K562 (cell line): ENCODE results near the gene ZNF831. TPM values are rescaled to one million over a fixed set of nuclear protein-coding genes. Genes with fewer than 3 reads are reported as not detected.

Experiments used
- ATAC-seq: fragments of 200-7000 bp; cut with Tn5 transposase; 3 replicates; pipeline ENCODE4 v1.9.1; 2020; ENCODE audit warnings: moderate library complexity
- BruUV-seq: library from RNA; stranded (reverse); fragments of 400-500 nt; replicated peaks from 2 replicates; lab custom pipeline; 2021; lab: Mats Ljungman, UMichigan
- CTCF ChIA-PET: fragments of 300-600 bp; formaldehyde crosslinking; extraction: SDS; loops from one replicate; lab custom pipeline; 2021; ENCODE audit warnings: low intra/inter-chr PET ratio; lab: Yijun Ruan, JAX
- POLR2A ChIA-PET: fragments of 300-600, 350-650 bp; sonication (Branson Sonifier 250); formaldehyde crosslinking; extraction: SDS; loops from one replicate; lab custom pipeline; 2021; ENCODE audit warnings: antibody characterized with exemption, inconsistent platforms; lab: Yijun Ruan, JAX
- DNase-seq, 4 experiments: peaks; one replicate each; pipeline versions ENCODE4 v3.0.0 to v3.0.0-alpha.2; 2011 to 2018; ENCODE audit warnings: low spot score in 3 of 4, mixed read lengths in 3 of 4; ENCODE audit errors: extremely low read depth in 1 of 4
- FAIRE-seq: peaks from 2 replicates; lab custom pipeline; 2011; peaks lifted over from hg19 to GRCh38; lab: Jason Lieb, UNC
- H2AFZ ChIP-seq: 2 replicates; pipeline ENCODE4 v1.6.0; 2011; ENCODE audit warnings: low read depth, low read length, control low read depth, inconsistent platforms
- H3K27ac ChIP-seq: fragments of 200-600 bp; 3 replicates; pipeline ENCODE4 v1.8.0; 2011; ENCODE audit warnings: low read depth, mild to moderate bottlenecking, control low read depth, inconsistent platforms, low read length, moderate library complexity, mixed read lengths; ENCODE audit errors: extremely low read depth
- H3K27me3 ChIP-seq, 2 experiments: fragments of 300-600 bp in 1 of 2; 2 replicates in 1 of 2; 3 replicates in 1 of 2; pipeline versions ENCODE4 v1.6.0 to v1.8.0; 2011; ENCODE audit warnings: inconsistent platforms in 2 of 2, low read length in 2 of 2, mild to moderate bottlenecking in 1 of 2, mixed read lengths in 1 of 2, moderate library complexity in 1 of 2; ENCODE audit not compliant: control insufficient read depth in 2 of 2, insufficient read depth in 2 of 2
- H3K36me3 ChIP-seq: fragments of 300-600 bp; 3 replicates; pipeline ENCODE4 v1.8.0; 2011; ENCODE audit warnings: mild to moderate bottlenecking, low read length, inconsistent platforms; ENCODE audit not compliant: control insufficient read depth, insufficient read depth
- H3K4me1 ChIP-seq, 2 experiments: fragments of 200-600 bp in 1 of 2; replicated peaks in 1 of 2; 2 replicates in 1 of 2; 3 replicates in 1 of 2; pipeline versions ENCODE4 v1.5.1 to v1.8.0; 2011; ENCODE audit warnings: inconsistent platforms in 2 of 2, low read length in 2 of 2, mild to moderate bottlenecking in 1 of 2, mixed read lengths in 1 of 2, moderate library complexity in 1 of 2; ENCODE audit not compliant: control insufficient read depth in 2 of 2, insufficient read depth in 2 of 2
- H3K4me2 ChIP-seq: 2 replicates; pipeline ENCODE4 v1.6.1; 2011; ENCODE audit warnings: low read length, control low read depth, inconsistent platforms, mixed read lengths; ENCODE audit not compliant: insufficient read depth
- H3K4me3 ChIP-seq: fragments of 200-600 bp; sonication (generic), shearing (Covaris generic); 2 replicates; pipeline ENCODE4 v1.5.1; 2016; ENCODE audit warnings: control low read depth, inconsistent platforms
- H3K79me2 ChIP-seq: fragments of 200-600 bp; 3 replicates; pipeline ENCODE4 v1.8.0; 2011; ENCODE audit warnings: low read length, inconsistent platforms; ENCODE audit not compliant: control insufficient read depth, insufficient read depth
- H3K9ac ChIP-seq, 2 experiments: 2 replicates each; pipeline versions ENCODE4 v1.6.0 to v1.6.1; 2011; ENCODE audit warnings: low read depth in 2 of 2, low read length in 2 of 2, control low read depth in 1 of 2, inconsistent platforms in 1 of 2, mild to moderate bottlenecking in 1 of 2, mixed read lengths in 1 of 2; ENCODE audit not compliant: insufficient read depth in 1 of 2
- H3K9me1 ChIP-seq: one replicate; pipeline ENCODE4 v1.6.0; 2011; ENCODE audit warnings: inconsistent platforms, mild to moderate bottlenecking, low read length, moderate library complexity; ENCODE audit not compliant: control insufficient read depth, insufficient read depth
- H3K9me3 ChIP-seq: replicated peaks from 2 replicates; pipeline ENCODE4 v1.5.1; 2011; ENCODE audit warnings: low read depth, low read length, inconsistent platforms; ENCODE audit not compliant: control insufficient read depth, insufficient read depth
- H4K20me1 ChIP-seq: replicated peaks from 2 replicates; pipeline ENCODE4 v1.6.1; 2011; ENCODE audit warnings: low read length, inconsistent platforms, mixed read lengths; ENCODE audit not compliant: control insufficient read depth, insufficient read depth
- CREBBP ChIP-seq: IDR thresholded peaks from one replicate; pipeline ENCODE4 v1.6.1; 2012; ENCODE audit warnings: low read depth, mild to moderate bottlenecking, control low read depth, inconsistent platforms, low read length
- DDX20 ChIP-seq: fragments of 450-650 bp; IDR thresholded peaks from 2 replicates; pipeline ENCODE4 v1.6.1; 2016; ENCODE audit warnings: missing genetic modification characterization, low read depth, mild to moderate bottlenecking, missing compliant biosample characterization, moderate library complexity
- HDAC3 ChIP-seq: fragments of 450-650 bp; IDR thresholded peaks from 2 replicates; pipeline ENCODE4 v1.6.1; 2018; ENCODE audit warnings: borderline replicate concordance, mild to moderate bottlenecking, moderate library complexity; ENCODE audit not compliant: partially characterized antibody
- NFIX ChIP-seq: fragments of 250-450 bp; sonication (Bioruptor Pico); IDR thresholded peaks from 2 replicates; pipeline ENCODE4 v1.4.0; 2020; ENCODE audit warnings: low read depth, mild to moderate bottlenecking, moderate library complexity
- POLR2AphosphoS2 ChIP-seq: IDR thresholded peaks from 2 replicates; pipeline ENCODE4 v1.6.1; 2012; ENCODE audit warnings: low read length, improper control_type of control experiment
- RBM14 ChIP-seq: fragments of 200-400 bp; formaldehyde crosslinking; IDR thresholded peaks from 2 replicates; pipeline ENCODE4 v1.6.1; 2018; ENCODE audit warnings: low read depth, mild to moderate bottlenecking, low read length, moderate library complexity, borderline replicate concordance; ENCODE audit not compliant: insufficient read depth
- SMARCB1 ChIP-seq: IDR thresholded peaks from 2 replicates; pipeline ENCODE4 v1.6.1; 2011; ENCODE audit warnings: improper control_type of control experiment, low read depth; ENCODE audit not compliant: insufficient read length
- SNAPC5 ChIP-seq: fragments of 250-450 bp; sonication (Bioruptor Pico); IDR thresholded peaks from 2 replicates; pipeline ENCODE4 v1.8.0; 2021; ENCODE audit warnings: moderate library complexity, mild to moderate bottlenecking, inconsistent platforms
- STAT6 ChIP-seq: sonication (generic); formaldehyde crosslinking; IDR thresholded peaks from 2 replicates; pipeline ENCODE4 v1.8.1; 2023; ENCODE audit warnings: mild to moderate bottlenecking, missing genetic modification reagents
- TSC22D4 ChIP-seq: fragments of 450-650 bp; IDR thresholded peaks from 2 replicates; pipeline ENCODE4 v1.6.1; 2016; ENCODE audit warnings: missing genetic modification characterization, missing biosample characterization, control low read depth
- ZC3H8 ChIP-seq: fragments of 450-650 bp; IDR thresholded peaks from 2 replicates; pipeline ENCODE4 v1.6.1; 2017
- ZNF124 ChIP-seq: sonication (generic); formaldehyde crosslinking; IDR thresholded peaks from 2 replicates; pipeline ENCODE4 v1.8.1; 2022; ENCODE audit warnings: missing genetic modification reagents
- ZNF143 ChIP-seq: sonication (generic); formaldehyde crosslinking; IDR thresholded peaks from 2 replicates; pipeline ENCODE4 v1.9.0; 2022; ENCODE audit warnings: mild to moderate bottlenecking, missing genetic modification reagents
- ZNF274 ChIP-seq: IDR thresholded peaks from 2 replicates; pipeline ENCODE4 v1.6.1; 2011; ENCODE audit warnings: low read depth, mild to moderate bottlenecking, low read length, moderate library complexity, borderline replicate concordance
- ZNF282 ChIP-seq: sonication (generic); formaldehyde crosslinking; IDR thresholded peaks from 2 replicates; pipeline ENCODE4 v1.8.1; 2023; ENCODE audit warnings: missing genetic modification reagents
- ZNF395 ChIP-seq: fragments of 200-800 bp; sonication (Bioruptor generic); IDR thresholded peaks from 2 replicates; pipeline ENCODE4 v1.6.1; 2017; ENCODE audit warnings: missing genetic modification characterization, missing compliant biosample characterization
- WGBS: fragments of 100-300 bp; shearing (Covaris generic); methylation state at CpG from one replicate; pipeline ENCODE4 v1.1.6; 2016; ENCODE audit warnings: low coverage, mixed read lengths; ENCODE audit not compliant: insufficient coverage; ENCODE audit errors: missing lambda C conversion rate; 5-methylcytosine and 5-hydroxymethylcytosine counted together
- in situ Hi-C: fragments of 300-500 bp; cut with MboI; formaldehyde crosslinking; loops from 4 replicates; pipeline ENCODE4 v1.15.0; 2018; ENCODE audit warnings: inconsistent platforms, mixed read lengths
- intact Hi-C: fragments of 100-400 bp; cut with micrococcal nuclease; formaldehyde crosslinking; loops from 2 replicates; pipeline ENCODE4 v1.14.2; 2022
- polyA plus RNA-seq, 8 experiments: library from polyadenylated mRNA; depleted of rRNA in 4 of 8; stranded (reverse) in 5 of 8; unstranded in 3 of 8; fragments of >200 nt; fragmentation: Nextera tagmentation in 2 of 8; fragmentation: Illumina TruSeq in 1 of 8; extraction: Ambion mirVana in 2 of 8; extraction: Trizol in 1 of 8; gene quantifications; 2 replicates each; pipeline versions ENCODE4 v1.2.1 to v1.2.3, GENCODE V29; 2011 to 2014; ENCODE audit warnings: inconsistent platforms in 1 of 8, missing spikeins in 1 of 8
- total RNA-seq, 7 experiments: library from RNA; depleted of rRNA in 6 of 7; stranded (reverse); fragments of >200 nt in 6 of 7; fragmentation: Illumina TruSeq in 2 of 7; extraction: Trizol in 2 of 7; gene quantifications; 2 replicates each; pipeline versions ENCODE4 v1.2.1 to v1.2.3, GENCODE V29; 2011 to 2021; ENCODE audit warnings: low replicate concordance in 1 of 7

Gene ZNF831
- total and polyA plus RNA-seq, 9 of the 15 experiments (the other 6 are each of a cell fraction or from before 2014, with no cell fraction given) = not detected

- TF ChIP-seq RBM14 (no peak), NFIX (CRISPR knock-in tag) (no peak), HDAC3 (no peak), SMARCB1 (no peak), SNAPC5 (CRISPR knock-in tag) (no peak)
- TF ChIP-seq, all 486 proteins: peak for 0
Observed at GRCh38 chr20:59250293-59250692, 86.7 kb downstream of the ZNF831 start (continued).

GRCh38 chr20:59253325-59253724 is 89.7 kb downstream of the ZNF831 start:
- DNase-seq = no peak
- H3K4me3 ChIP-seq = no peak overlapping the region
- FAIRE-seq = no peak
- no peak for TF ChIP-seq ZNF282 (CRISPR knock-in tag)
- no peak for TF ChIP-seq ZC3H8
- no peak for TF ChIP-seq ZNF395
- no peak for TF ChIP-seq POLR2AphosphoS2
- no peak for TF ChIP-seq DDX20 (tag)
- no peak for TF ChIP-seq ZNF274
- TF ChIP-seq TSC22D4 (tag) = no peak
- no peak for TF ChIP-seq ZNF124 (CRISPR knock-in tag)
- TF ChIP-seq STAT6 = no peak
- no peak for TF ChIP-seq ZNF143
- TF ChIP-seq CREBBP = no peak

More at GRCh38 chr20:59253325-59253724, 89.7 kb downstream of the ZNF831 start:
- intact Hi-C loops (no loop called here), in situ Hi-C loops (no loop called here)
- no peaks in the 10 kb centered on the region for H3K79me2 ChIP-seq
- H3K27ac ChIP-seq = no peak overlapping the region
- no peak for ATAC-seq
- 0% methylated on average over 6 of the region's 6 CpGs for WGBS
- no TSS peak for BruUV-seq
- no peak overlapping the region for H3K4me2 ChIP-seq
- no peaks in the 10 kb centered on the region for H3K36me3 ChIP-seq
- peaks cover 6 to 12% of the 10 kb centered on the region in 2 experiments for H3K27me3 ChIP-seq
- H3K9me1 ChIP-seq = no peaks in the 10 kb centered on the region
- CTCF ChIA-PET = no interaction called here
- H4K20me1 ChIP-seq = no peaks in the 10 kb centered on the region
- no peak overlapping the region for H2AFZ ChIP-seq
- no peaks in the 10 kb centered on the region for H3K9me3 ChIP-seq
- H3K4me1 ChIP-seq = no peaks in the 10 kb centered on the region
- no peak overlapping the region for H3K9ac ChIP-seq
- POLR2A ChIA-PET = interaction anchor here (0.6 kb wide), 1 partner anchor 1302 kb away, joined by 3 read pairs; no protein-coding TSS in a partner anchor
